GM18517 (cell line): ENCODE measurements around the gene TSHZ2.
"Not testable (repeated sequence)": the region's sequence is repeated elsewhere in the genome, so short reads cannot be mapped to it uniquely, and the experiment has no call there.

Experiments used
- ATAC-seq: cut with Tn5 transposase; IDR thresholded peaks from one replicate; pipeline ENCODE4 v1.9.1; 2021; ENCODE audit warnings: mild to moderate bottlenecking, moderate library complexity; ENCODE audit not compliant: unreplicated experiment

The TSHZ2 gene

DNA sequence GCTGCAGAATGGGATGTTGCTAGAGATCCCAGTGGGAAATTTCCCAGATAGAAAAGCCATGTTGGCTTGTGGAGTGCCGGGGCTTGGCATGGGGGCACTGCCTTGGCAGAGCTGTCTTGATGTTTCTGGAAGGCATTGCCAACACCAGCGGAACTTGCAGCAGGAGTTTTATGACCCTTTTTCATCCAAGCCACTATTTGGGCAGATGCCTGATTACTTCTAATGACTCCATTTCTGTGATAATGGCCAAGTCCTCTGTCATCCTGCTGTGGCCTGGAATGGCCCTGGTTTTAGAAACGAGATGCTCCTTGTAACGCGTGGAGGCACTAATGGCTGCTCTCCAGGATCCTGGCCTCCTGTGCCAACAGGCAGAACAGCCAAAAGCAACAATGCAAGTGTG, 392.5 kb downstream of the TSHZ2 start:
- no peak for ATAC-seq

DNA sequence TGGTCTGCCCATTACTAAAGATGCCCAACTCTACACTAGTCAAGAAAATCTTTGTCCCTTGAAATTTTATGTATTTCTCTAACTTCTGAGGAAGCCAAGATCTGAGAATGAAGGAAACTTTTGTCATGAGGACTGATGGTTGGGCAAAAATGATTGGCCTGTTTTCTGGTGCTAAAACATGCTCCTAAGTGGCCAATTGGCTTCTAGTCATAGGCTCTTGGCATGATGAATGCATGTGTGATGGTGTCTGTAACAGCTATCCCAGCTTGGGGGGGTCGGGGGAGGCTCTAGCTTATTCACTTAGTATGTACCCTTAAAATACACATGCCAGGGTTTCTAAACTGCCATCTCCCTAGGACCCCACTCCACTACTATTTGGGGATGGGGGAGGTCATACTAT, 392.9 kb downstream of the TSHZ2 start:
- no peak for ATAC-seq

DNA sequence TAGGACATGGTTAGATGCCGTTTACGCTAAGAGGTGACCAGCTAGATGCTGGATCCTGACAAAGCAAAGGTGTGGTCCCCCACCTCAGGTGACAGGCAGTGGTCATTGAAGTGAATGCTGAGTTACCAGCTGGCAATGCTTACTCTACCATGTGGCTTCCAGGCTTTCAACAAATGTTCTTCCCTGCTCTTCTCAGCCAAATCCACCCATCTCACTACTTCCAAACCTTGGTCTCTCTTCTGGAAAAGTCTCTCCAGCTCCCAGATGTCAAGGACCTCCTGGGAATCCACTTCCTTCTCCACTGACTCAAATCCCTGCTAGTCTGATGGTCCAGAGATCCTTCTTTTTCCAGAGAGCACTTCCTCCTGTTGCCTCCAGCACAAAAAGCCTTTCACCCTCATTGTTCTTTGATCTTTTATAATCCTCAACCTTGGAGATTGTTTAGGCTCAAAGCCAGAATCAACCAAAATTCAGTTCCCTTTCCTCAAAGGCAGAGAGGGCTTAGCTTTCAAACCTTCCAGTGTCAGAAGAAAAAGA, 393.4 kb downstream of the TSHZ2 start:
- no peak for ATAC-seq

DNA sequence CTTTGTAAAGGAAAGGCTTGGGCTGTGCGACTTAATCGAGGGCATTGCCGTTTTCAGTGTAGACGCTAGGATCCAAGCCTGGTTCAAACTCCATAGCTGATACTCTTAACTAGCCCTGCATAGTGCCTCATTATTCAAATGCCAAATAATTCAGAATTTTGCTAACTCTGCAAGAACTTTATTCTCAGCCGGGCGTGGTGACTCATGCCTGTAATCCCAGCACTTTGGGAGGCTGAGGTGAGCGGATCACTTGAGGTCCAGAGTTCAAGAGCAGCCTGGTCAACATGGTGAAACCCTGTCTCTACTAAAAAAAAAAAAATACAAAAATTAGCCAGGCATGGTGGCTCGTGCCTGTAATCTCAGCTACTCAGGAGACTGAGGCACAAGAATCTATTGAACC, 394.8 kb downstream of the TSHZ2 start:
- not testable (repeated sequence) for ATAC-seq

DNA sequence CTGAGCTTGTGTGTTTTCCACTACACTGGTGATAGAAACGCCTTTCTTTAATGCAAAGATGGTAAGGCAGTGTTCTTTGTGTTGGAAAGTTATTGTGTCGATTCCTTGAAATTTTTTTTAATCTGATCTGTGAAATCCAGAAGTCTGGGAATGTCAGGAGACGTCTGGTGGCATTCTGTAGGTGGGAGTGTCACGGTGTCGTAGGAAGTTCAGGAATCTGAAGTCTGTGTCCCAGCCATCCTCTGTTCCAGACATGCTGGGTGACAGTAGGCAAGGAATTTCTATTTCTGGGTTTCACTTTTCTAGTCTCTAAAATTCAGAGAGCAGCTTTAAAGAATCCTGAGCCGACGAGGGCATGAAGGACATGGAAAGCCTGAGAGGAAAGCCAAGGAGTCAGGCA, 397.7 kb downstream of the TSHZ2 start:
- ATAC-seq = no peak

DNA sequence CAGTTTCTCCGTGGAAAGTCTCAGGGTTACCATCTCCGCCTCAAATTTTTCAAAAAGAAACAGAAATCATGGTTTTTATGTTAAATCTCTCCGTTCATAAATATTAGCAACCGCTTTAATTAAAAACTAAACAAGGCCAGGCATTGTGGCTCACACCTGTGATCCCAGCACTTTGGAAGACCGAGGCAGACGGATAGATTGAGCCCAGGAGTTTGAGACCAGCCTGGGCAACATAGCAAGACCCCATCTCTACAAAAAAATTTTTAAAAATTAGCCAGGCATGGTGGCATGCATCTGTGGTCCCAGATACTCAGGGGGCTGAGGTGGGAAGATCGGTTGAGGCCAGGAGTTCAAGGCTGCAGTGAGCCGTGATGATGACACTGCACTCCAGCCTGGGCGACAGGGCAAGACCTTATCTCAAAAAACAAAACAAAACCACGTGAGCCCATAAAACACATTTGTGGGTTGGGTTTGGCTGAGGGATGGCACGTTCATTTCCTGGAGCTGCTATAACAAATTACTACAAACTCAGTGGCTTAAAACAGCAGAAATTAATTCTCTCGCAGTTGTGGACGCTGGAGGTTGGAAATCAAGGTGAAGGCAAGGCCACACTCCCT, 398.3 kb downstream of the TSHZ2 start:
- no peak for ATAC-seq

DNA sequence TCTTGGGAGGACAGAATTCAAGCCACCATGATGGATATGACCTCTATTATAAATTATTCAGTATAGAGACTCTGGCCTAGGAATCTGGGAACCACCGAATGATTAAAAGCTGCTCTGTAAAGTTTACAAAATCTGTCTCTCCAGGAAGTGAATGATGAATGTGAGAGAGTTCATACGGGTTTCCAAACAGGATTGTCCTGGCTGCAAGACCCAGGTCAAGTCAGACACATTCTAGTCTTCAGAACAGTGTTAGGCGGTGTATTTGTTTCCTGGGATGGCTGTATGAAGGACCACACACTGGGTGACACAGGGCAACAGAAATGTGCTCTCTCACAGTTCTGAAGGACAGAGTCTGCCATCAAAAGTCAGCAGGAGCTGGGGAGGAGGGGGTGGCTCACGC, 399.1 kb downstream of the TSHZ2 start:
- ATAC-seq = no peak

DNA sequence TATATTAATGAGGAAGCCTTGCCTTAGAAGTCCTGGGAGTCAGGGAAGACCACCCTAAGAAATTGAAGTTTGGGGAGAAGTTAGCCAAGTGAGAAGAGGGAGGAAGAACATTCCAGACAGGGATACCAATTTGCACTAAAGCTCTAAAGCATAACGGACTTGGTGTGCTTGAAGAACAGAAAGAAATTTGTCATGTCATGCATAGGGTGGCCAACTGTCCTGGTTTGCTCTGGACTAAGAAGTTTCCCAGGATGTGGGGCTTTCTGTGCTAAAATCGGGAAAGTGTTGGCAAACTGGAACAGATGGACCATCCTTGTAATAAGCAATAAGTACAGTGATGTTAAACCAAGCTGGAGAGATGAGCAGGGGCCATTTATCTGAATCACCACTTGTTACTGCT, 403.9 kb downstream of the TSHZ2 start:
- no peak for ATAC-seq

DNA sequence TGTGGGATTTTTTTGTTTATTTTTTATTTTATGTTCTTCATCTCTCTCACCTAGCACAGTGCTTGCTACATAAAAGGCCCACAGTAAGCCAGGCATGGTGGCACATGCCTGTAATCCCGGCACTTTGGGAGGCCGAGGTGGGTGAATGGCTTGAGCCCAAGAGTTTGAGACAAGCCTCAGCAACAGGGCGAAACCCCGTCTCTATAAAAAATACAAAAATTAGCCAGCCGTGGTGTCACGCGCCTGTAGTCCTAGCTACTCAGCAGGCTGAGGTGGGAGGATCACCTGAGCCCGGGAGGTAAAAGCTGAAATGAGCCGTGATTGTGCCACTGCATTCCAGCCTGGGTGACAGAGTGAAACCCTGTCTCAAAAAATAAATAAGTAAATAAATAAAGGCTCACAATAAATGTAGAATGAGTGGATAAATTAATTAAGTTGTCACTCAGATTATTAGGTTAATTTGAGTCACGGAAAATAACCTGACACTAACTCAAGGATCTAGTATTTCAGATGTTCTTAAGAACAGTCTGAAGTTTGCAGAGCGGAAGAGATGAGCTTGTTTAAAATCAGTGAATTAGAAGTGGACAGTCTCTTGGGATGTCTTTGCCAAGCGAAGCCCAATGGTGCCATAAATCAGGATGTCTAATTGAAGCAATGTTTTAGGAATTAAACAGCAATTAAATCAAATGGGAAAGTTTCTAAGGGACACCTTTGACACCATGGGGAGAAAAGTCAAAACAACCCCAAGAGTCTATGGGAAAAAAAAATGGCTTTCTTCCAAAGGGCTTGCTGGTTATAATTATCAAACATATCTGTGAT, 407.1 kb downstream of the TSHZ2 start:
- no peak for ATAC-seq

DNA sequence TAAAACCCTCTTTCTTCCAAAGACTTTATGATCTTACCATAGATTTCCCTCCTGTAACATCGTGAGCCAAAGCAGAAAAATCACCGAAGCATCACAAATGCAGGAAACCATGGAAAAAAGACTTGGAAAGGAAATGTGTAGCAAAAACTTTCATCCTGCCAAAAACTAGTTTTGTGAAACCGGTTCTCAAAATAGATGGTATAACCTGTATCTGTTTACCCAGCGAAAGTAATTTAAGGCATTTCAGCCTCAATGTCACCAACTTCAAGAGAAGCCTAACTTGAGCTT, 407.6 kb downstream of the TSHZ2 start:
- no peak for ATAC-seq

DNA sequence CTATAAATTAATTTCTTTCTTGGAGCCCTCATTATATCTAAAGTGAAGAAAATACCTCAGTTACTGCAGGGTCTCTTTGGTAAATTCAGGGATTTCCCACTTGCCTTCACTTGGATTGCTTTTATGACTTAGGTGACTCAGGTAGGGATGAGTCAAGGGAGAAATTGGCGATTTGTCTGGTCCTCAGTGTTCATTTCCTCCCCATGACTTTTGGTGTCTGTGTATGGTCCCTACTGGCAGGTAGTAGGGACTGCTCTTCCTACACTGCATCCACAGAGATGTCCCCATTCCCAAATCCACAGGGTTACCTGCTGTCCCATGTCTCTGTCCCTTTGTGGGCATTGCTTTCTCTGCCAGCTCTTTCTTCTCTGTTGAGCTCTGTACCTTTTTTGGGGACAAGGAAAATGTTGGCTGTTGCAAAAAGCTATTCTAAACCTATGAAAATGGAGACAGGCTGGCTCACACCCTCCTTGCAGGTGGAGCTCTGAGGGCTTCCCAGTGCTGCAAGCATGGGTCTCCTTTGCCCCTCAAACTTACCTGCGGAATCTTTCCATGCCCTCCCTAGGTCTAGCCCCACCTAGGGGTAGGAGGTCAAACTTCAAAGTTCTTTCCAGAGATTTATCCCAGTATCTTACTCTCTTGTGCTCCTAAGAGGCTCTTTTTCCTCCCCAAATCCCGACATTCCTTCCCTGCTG, 409.6 kb downstream of the TSHZ2 start:
- no peak for ATAC-seq

DNA sequence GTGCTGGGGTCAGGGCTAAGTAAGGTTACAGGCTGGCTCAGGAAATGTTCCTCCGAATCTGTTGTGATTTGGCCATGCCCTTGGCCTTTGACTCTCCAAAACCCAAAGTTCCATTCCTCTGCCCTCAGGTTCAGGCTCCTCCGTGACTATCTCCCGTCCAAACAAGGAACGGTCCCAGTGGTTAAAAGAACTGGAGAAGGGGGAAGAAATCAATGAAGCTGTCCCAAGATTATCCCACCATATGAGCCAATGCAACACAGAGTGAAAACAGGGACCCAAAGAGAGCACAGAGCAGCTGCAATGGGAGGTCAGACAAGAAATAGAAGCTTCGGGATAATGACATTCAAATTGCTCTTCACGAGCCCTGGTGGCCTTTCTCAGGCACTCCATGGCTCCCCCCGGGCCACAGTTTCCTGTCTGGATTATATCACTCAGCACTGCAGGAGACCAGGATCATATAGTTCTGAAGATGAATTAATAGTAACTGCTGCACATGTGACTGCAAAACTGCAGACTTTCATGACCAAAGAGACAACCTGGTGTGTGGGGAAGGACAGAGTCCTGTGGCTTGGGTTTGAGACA, 410.2 kb downstream of the TSHZ2 start:
- no peak for ATAC-seq

DNA sequence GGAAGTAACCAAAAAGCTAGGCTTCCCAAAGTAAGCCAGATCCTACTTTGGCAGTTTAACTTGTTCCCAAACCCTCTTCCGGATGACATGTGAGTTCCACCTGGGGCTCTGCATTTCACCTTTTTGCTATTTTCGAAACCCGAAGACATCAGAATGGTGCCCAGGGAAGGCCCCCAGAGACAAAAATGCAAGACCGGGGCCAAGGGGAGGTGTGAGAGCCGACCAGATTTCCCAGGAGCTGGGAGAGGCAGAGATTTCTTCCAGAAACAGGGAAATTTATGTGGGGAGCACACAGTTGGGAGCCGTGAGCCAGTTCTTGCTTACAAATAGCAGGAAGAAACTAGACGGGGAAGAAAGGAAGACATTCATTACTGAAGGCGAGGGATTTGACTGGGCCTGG, 411.8 kb downstream of the TSHZ2 start:
- ATAC-seq = no peak

DNA sequence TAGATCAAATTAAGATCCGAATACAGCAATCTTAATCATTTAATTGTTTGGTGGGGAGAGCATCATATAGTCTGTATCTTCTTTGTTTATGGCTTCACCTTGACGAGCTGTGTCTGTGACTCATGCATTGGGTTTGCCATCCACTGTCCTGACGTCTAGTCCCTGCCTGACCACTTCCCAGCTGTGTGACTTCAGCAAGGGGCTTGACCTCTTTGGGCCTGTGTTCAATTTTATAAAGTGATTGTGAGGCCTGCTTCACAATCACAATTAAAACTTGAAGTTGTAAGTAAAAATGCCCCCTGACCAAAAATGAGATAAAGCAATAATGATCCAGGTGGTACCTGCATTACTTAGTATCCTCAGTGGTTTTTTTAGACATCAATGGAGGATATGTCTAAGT, 412.2 kb downstream of the TSHZ2 start:
- no peak for ATAC-seq

DNA sequence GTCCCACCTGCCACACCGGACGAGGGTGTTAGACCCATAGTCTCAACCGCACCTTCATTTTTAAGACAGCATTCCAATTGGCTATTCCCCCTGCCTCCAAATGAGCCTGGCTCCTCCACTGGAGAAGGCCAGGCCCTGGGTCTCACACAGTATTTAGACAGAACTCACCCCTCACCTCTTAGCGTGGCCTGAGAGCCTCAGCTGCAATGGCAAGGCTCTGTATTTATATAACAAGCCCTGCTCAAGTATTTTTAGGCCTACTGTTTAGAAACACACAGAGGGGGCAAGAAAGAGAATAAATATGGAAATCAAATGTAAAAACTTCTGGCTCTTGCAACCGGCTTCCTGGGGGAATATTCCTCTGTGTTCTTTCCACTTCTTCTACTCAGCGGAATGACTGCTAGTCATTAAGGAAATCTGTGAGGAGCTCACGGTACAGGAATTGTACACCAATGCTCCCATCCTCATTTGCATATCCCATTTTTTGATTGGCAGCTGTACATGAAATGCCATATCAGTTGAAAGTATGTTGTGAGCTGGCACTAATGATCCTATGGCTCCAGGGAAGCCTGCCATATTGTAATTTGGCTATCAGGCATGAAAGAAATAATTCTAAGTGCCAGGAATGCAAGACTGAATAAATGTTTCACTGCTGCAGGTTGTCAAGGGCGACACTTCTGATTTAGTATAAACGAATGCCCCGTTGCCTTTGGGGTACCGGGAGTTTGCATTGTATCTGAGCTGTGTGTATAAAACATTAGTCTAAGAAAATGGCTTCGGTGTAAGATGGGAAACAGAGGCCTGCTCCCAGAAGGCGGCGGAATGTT, 414.0 kb downstream of the TSHZ2 start:
- no peak for ATAC-seq

DNA sequence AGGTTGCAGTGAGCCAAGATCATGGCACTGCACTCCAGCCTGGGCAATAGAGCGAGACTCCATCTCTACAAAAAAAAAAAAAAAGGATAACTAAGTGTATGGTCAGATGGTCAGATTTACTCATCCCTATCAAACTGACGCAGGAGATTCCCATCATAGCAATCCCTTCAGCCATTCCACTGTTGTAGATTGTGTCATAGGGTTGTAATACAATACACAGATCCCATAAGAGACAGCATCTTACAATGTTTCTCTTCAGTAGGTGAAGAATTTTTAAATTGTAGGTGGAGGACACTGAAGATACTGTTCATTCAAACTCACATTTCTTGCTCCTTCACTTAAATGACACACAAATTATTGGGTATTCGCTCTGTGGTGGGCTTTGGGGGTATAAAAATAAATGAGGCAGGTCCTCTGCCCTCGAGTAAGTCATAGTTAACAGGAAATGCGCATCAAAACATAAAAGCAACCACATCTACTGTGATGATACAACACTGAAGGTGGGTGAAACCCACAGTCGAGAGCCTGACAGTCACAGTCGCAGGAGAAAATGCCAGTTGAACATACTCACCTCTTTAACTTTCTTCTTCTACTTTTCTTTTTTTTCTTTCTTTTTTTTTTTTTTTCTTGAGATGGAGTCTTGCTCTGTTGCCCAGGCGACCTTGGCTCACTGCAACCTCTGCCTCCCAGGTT, 416.0 kb downstream of the TSHZ2 start:
- no peak for ATAC-seq

DNA sequence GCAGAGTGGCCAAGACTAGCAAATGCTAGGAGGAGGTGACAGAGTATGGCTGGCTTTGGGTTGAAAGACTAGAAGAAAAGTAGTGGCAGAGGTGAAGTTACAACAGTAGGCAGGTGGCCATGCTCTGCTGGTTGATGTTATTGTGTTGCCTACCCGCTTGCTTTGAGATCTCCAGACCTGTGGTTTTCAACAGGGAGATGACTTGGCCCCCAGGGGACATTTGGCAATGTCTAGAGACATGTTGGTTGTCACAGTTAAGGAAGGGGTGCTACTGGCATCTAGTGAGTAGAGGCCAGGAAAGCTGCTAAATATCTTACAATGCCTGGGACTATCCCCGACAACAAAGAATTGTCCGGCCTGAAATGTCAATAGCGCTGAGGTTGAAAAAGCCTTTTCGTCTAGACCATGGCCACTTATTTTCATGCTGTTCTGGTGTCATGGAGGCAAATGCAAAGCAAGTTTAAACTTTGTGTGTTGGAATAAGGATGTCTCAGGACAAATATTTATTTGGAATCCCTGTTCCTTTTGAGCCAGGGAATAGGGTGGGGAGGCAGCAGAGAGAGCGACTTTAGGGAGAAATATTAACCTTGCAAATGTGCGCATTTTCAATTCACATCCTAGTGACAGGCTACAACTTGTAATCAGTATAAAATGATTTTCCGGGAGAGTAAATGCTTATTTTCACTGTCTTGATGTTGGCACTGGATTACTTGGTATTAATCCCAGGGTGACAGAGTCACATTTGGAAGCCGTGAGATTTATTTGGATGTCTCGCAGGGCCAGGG, 417.6 kb downstream of the TSHZ2 start:
- ATAC-seq = no peak

DNA sequence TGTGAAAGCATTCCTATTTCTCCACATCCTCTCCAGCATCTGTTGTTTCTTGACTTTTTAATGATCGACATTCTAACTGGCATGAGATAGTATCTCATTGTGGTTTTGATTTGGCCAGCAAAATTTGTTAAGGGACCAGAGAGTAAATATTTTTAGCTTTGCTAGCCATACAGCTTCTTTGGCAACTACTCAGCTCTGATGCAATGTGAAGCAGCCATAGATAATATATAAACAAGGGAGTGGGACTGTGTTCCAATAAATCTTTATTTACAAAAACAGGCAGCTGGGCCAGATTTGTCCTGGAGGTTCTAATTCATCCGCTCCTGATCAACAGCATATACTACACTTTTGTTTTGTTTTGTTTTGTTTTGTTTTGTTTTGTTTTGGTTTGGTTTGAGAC, 418.6 kb downstream of the TSHZ2 start:
- no peak for ATAC-seq

DNA sequence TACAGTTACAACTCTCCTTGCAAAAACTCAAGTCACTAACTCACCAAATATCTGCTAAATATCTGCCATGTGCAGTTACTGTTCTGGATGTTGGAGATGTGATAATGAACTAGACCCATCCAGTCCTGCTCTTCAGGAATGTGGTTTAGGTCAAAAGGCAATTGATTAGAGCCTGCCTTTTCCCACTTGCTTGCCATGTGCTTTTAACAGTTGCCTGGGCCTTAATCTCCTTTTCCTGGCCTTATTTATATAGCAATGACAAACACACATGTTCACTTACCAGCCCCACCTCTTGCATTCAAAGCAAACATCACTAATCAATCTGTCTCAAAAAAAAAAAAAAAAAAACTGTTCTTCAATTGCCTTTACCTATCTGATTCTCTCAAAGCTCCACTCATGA, 422.3 kb downstream of the TSHZ2 start:
- no peak for ATAC-seq
